Measurements from ENCODE around the gene C6orf136.

Gene C6orf136

DNA sequence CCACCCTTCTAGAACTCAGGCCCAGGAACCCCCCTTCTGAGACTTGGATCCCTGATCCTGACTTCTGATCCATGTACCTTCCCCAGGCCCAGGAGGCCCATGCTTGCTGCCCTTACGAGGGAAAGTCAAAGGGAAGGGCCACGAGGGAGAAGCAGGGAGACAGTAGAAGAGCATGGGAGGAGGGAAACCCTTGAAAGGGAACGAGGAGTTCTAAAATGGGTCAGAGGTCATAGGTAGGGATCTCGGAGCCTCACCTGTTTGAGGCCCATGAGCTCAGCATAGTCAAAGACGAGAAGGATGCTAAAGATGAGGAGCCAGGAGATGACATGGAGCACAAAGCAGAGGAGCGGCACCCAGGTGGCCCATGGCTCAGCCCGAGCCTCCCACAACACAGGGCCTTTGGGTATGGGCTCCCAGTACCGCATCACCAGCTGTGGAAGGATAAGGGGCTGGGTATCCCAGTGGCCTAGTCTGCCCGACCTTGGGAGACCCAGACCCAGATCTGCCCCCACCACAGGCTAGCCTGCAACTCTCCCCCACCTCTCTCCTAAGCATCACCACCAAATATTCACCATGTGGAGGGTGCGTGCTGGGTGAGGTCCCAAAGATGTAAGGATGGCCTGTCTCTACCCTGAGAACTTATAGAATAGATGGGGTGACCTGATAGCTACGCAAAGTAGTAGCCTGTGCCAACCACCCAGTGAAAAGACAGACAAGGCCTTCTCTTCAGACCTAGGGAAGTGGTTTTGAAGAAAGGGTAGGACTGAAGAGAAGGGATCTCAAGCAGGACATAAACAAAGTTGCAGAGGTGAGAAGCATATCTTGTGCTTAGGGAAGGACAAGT lies 42.3 kb downstream of the C6orf136 start:
- peak overlapping the region; percentile 78 for H3K4me3 ChIP-seq (ENCODE audit: low read depth, low read length)
- TF ChIP-seq CTCF (IDR thresholded peaks at IDR 0.05; ENCODE audit: low read depth, low read length) (no peak), POLR2A (IDR thresholded peaks at IDR 0.05; ENCODE audit: extremely low read depth, insufficient read length) (no peak), MYC (IDR thresholded peaks at IDR 0.05; ENCODE audit: low read depth, low read length) (no peak)
- DNase-seq (ENCODE audit: low read depth), result no peak

- H3K4me3 ChIP-seq (ENCODE audit: low read depth, low read length), result peak overlapping the region; percentile 78
- no peak for DNase-seq (ENCODE audit: low read depth)
- no peak for TF ChIP-seq MAX (IDR thresholded peaks at IDR 0.05; ENCODE audit: low read depth, low read length)
- TF ChIP-seq POLR2A (IDR thresholded peaks at IDR 0.05; ENCODE audit: extremely low read depth, insufficient read length), result no peak
- no peak for TF ChIP-seq CTCF (IDR thresholded peaks at IDR 0.05; ENCODE audit: low read depth, low read length)
- TF ChIP-seq MYC (IDR thresholded peaks at IDR 0.05; ENCODE audit: low read depth, low read length), result no peak
These were observed 43.1 kb downstream of the C6orf136 start for GRCh38 chr6:30689985-30690384.

- peak within 1 kb of the TSS; percentile 78 for H3K4me3 ChIP-seq (ENCODE audit: low read depth, low read length)
- DNase-seq (ENCODE audit: low read depth), result peak; percentile 87
- peak; percentile 36 for TF ChIP-seq POLR2A (IDR thresholded peaks at IDR 0.05; ENCODE audit: extremely low read depth, insufficient read length)
- no peak; the same call in 1 of the 2 replicates for TF ChIP-seq MAX (IDR thresholded peaks at IDR 0.05; ENCODE audit: low read depth, low read length)
These were observed 43.7 kb downstream of the C6orf136 start, which contains the start of gene NRM for GRCh38 chr6:30690403-30691207. Gene NRM (minus strand): TSS chr6:30690984. CDS start chr6:30690974, 10 bp downstream.

- H3K4me3 ChIP-seq (ENCODE audit: low read depth, low read length), result peak overlapping the region; percentile 61
- no peak for DNase-seq (ENCODE audit: low read depth)
These were observed 44.4 kb downstream of the C6orf136 start for GRCh38 chr6:30691208-30691847.

DNA sequence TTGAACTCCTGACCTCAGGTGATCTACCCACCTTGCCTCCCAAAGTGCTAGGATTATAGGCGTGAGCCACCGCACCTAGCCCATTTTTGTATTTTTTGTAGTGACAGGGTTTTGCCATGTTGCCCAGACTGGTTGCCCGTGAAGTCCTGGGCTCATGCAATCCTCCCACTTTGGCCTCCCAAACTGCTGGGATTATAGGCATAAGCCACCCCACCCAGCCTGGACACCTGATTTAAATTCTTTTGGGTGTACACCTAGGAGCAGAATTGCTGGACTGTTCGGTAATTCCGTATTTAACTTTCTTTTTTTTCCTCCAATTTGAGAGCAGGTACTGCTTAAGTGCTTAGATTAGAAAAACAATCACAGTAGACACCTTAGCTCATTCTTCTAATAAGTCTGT lies 49.5 kb downstream of the C6orf136 start:
- no peak for DNase-seq (ENCODE audit: low read depth)
- H3K4me3 ChIP-seq (ENCODE audit: low read depth, low read length), result no peak overlapping the region
- TF ChIP-seq POLR2A (IDR thresholded peaks at IDR 0.05; ENCODE audit: extremely low read depth, insufficient read length), result no peak
- TF ChIP-seq MAX (IDR thresholded peaks at IDR 0.05; ENCODE audit: low read depth, low read length), result no peak
- TF ChIP-seq MYC (IDR thresholded peaks at IDR 0.05; ENCODE audit: low read depth, low read length), result no peak
- no peak for TF ChIP-seq CTCF (IDR thresholded peaks at IDR 0.05; ENCODE audit: low read depth, low read length)

More at GRCh38 chr6:30691208-30691847, 44.4 kb downstream of the C6orf136 start:
- no peak for TF ChIP-seq MAX (IDR thresholded peaks at IDR 0.05; ENCODE audit: low read depth, low read length)

- DNase-seq (ENCODE audit: low read depth), result no peak
- H3K4me3 ChIP-seq (ENCODE audit: low read depth, low read length), result no peak overlapping the region
- TF ChIP-seq MYC (IDR thresholded peaks at IDR 0.05; ENCODE audit: low read depth, low read length) (no peak), MAX (IDR thresholded peaks at IDR 0.05; ENCODE audit: low read depth, low read length) (no peak), CTCF (IDR thresholded peaks at IDR 0.05; ENCODE audit: low read depth, low read length) (no peak), POLR2A (IDR thresholded peaks at IDR 0.05; ENCODE audit: extremely low read depth, insufficient read length) (no peak)
These were observed 53.4 kb downstream of the C6orf136 start for GRCh38 chr6:30700340-30700739.
